ENCODE measurements around the gene RASSF8. TPM values are rescaled to one million over a fixed set of nuclear protein-coding genes. Genes with fewer than 3 reads are reported as not detected.

RASSF8 gene
- total and polyA plus RNA-seq, 11 donors, result 5.2 to 44.6 (median 28.5) TPM

GRCh38 chr12:26128168-26128567, 169.7 kb downstream of the RASSF8 start:
- no peak for TF ChIP-seq POLR2A (IDR thresholded peaks at IDR 0.05)
- TF ChIP-seq CTCF (IDR thresholded peaks at IDR 0.05), result no peak
- peaks cover 0 to 23% (median 10%) of the 10 kb centered on the region in 12 donors for H3K4me1 ChIP-seq
- peaks cover 0 to 42% (median 0%) of the 10 kb centered on the region in 9 donors for H3K27me3 ChIP-seq
- no peaks in the 10 kb centered on the region for H3K36me3 ChIP-seq
- ATAC-seq (no peak), DNase-seq (no peak)
- H3K4me3 ChIP-seq, result no peak overlapping the region
- H3K27ac ChIP-seq, result no peak overlapping the region
- no peaks in the 10 kb centered on the region for H3K9me3 ChIP-seq
- intact Hi-C loops (cut with DNase I), result loop anchor here in 7 of 10 donors (5.0 to 10.0 kb wide), 10 partner anchors 64 to 527 kb away; partner anchors contain the start of gene SSPN (in 5 of the 7)

Other genes with a start within 250 kb of the RASSF8 start
- gene BHLHE41, start 166.4 kb downstream of the RASSF8 start, total RNA-seq, result 10 to 100 TPM in 7 of 9 donors, 1 to 10 TPM in 2; 8.3 to 66.0 (median 32.2) TPM
- gene BHLHE41, start 166.4 kb downstream of the RASSF8 start, polyA plus RNA-seq, result 1 to 10 TPM; 6.8 to 8.8 TPM
- 100 to 1,000 TPM in 1 of 9 donors, 10 to 100 TPM in 8; 19.9 to 109 (median 75.9) TPM for gene SSPN, start 236.9 kb downstream of the RASSF8 start, total RNA-seq
- 10 to 100 TPM in 1 of 2 donors, 1 to 10 TPM in 1; 7.5 to 18.2 TPM for gene SSPN, start 236.9 kb downstream of the RASSF8 start, polyA plus RNA-seq

Data from heart left ventricle (tissue), 16 donors.